ENCODE results near the gene KLHL36. TPM values are rescaled to one million over a fixed set of nuclear protein-coding genes. Genes with fewer than 3 reads are reported as not detected.

KLHL36 gene
- total RNA-seq, 1 donor from 2014 or later = 36.9 TPM

GRCh38 chr16:84661418-84662060 is 13.2 kb downstream of the KLHL36 start:
- intact Hi-C loops (cut with micrococcal nuclease) = no loop called here
- H3K27me3 Mint-ChIP-seq = no peaks in the 10 kb centered on the region
- peaks cover 13% of the 10 kb centered on the region for H3K4me1 Mint-ChIP-seq
- no peak for DNase-seq
- H3K9me3 Mint-ChIP-seq = no peaks in the 10 kb centered on the region
- no peak overlapping the region for H3K27ac Mint-ChIP-seq
- no peak overlapping the region for H3K4me3 Mint-ChIP-seq
- peaks cover 59% of the 10 kb centered on the region for H3K36me3 Mint-ChIP-seq (ENCODE audit: low read depth)

- H3K9me3 Mint-ChIP-seq = no peaks in the 10 kb centered on the region
- H3K27ac Mint-ChIP-seq = no peak overlapping the region
- DNase-seq = no peak
- intact Hi-C loops (cut with micrococcal nuclease) = no loop called here
- peaks cover 10% of the 10 kb centered on the region for H3K4me1 Mint-ChIP-seq
- peaks cover 57% of the 10 kb centered on the region for H3K36me3 Mint-ChIP-seq (ENCODE audit: low read depth)
- no peak overlapping the region for H3K4me3 Mint-ChIP-seq
- no peaks in the 10 kb centered on the region for H3K27me3 Mint-ChIP-seq
These were observed 14.2 kb downstream of the KLHL36 start for GRCh38 chr16:84662471-84662870.

- Mint-ChIP-seq H3K9me3 (no peaks in the 10 kb centered on the region), H3K4me1 (peaks cover 5% of the 10 kb centered on the region), H3K27me3 (no peaks in the 10 kb centered on the region), H3K27ac (no peak overlapping the region), H3K36me3 (ENCODE audit: low read depth) (peaks cover 50% of the 10 kb centered on the region), H3K4me3 (no peak overlapping the region)
- no peak for DNase-seq
- intact Hi-C loops (cut with micrococcal nuclease) = no loop called here
These were observed 15.3 kb downstream of the KLHL36 start for GRCh38 chr16:84663433-84664101.

- Mint-ChIP-seq H3K27me3 (no peaks in the 10 kb centered on the region), H3K9me3 (no peaks in the 10 kb centered on the region), H3K4me1 (peaks cover 2% of the 10 kb centered on the region), H3K36me3 (ENCODE audit: low read depth) (peaks cover 35% of the 10 kb centered on the region), H3K4me3 (no peak overlapping the region), H3K27ac (no peak overlapping the region)
- no peak for DNase-seq
- intact Hi-C loops (cut with micrococcal nuclease) = no loop called here
These were observed 17.0 kb downstream of the KLHL36 start for GRCh38 chr16:84665359-84665758.

- H3K27ac Mint-ChIP-seq = no peak overlapping the region
- intact Hi-C loops (cut with micrococcal nuclease) = no loop called here
- peaks cover 2% of the 10 kb centered on the region for H3K4me1 Mint-ChIP-seq
- no peaks in the 10 kb centered on the region for H3K27me3 Mint-ChIP-seq
- H3K9me3 Mint-ChIP-seq = no peaks in the 10 kb centered on the region
- H3K4me3 Mint-ChIP-seq = no peak overlapping the region
- DNase-seq = no peak
- H3K36me3 Mint-ChIP-seq (ENCODE audit: low read depth) = peaks cover 33% of the 10 kb centered on the region
These were observed 17.5 kb downstream of the KLHL36 start for GRCh38 chr16:84665843-84666242.

- intact Hi-C loops (cut with micrococcal nuclease) = no loop called here
- no peak for DNase-seq
- Mint-ChIP-seq H3K27ac (no peak overlapping the region), H3K9me3 (no peaks in the 10 kb centered on the region), H3K27me3 (no peaks in the 10 kb centered on the region), H3K4me3 (no peak overlapping the region), H3K36me3 (ENCODE audit: low read depth) (peaks cover 16% of the 10 kb centered on the region), H3K4me1 (peaks cover 5% of the 10 kb centered on the region)
These were observed 19.4 kb downstream of the KLHL36 start for GRCh38 chr16:84667600-84668309.

GRCh38 chr16:84670063-84670462 is 21.8 kb downstream of the KLHL36 start:
- intact Hi-C loops (cut with micrococcal nuclease) = no loop called here
- no peaks in the 10 kb centered on the region for H3K27me3 Mint-ChIP-seq

GRCh38 chr16:84672276-84673202 is 24.2 kb downstream of the KLHL36 start:
- DNase-seq = peak; percentile 94
- no peak overlapping the region for H3K27ac Mint-ChIP-seq
- intact Hi-C loops (cut with micrococcal nuclease) = loop anchor here (1.0 kb wide), 2 partner anchors 54 to 66 kb away; no protein-coding TSS in a partner anchor
- no peaks in the 10 kb centered on the region for H3K9me3 Mint-ChIP-seq
- H3K4me1 Mint-ChIP-seq = peaks cover 4% of the 10 kb centered on the region
- H3K4me3 Mint-ChIP-seq = no peak overlapping the region
- H3K27me3 Mint-ChIP-seq = peaks cover 4% of the 10 kb centered on the region
- no peaks in the 10 kb centered on the region for H3K36me3 Mint-ChIP-seq (ENCODE audit: low read depth)

More at GRCh38 chr16:84670063-84670462, 21.8 kb downstream of the KLHL36 start:
- Mint-ChIP-seq H3K9me3 (no peaks in the 10 kb centered on the region), H3K4me1 (peaks cover 4% of the 10 kb centered on the region), H3K36me3 (ENCODE audit: low read depth) (peaks cover 4% of the 10 kb centered on the region), H3K4me3 (no peak overlapping the region), H3K27ac (no peak overlapping the region)
- no peak for DNase-seq

- peaks cover 7% of the 10 kb centered on the region for H3K27me3 Mint-ChIP-seq
- peaks cover 4% of the 10 kb centered on the region for H3K4me1 Mint-ChIP-seq
- H3K36me3 Mint-ChIP-seq (ENCODE audit: low read depth) = no peaks in the 10 kb centered on the region
- H3K9me3 Mint-ChIP-seq = no peaks in the 10 kb centered on the region
- no peak for DNase-seq
- no peak overlapping the region for H3K27ac Mint-ChIP-seq
- no peak overlapping the region for H3K4me3 Mint-ChIP-seq
- intact Hi-C loops (cut with micrococcal nuclease) = no loop called here
These were observed 24.9 kb downstream of the KLHL36 start for GRCh38 chr16:84673203-84673535.

- Mint-ChIP-seq H3K36me3 (ENCODE audit: low read depth) (no peaks in the 10 kb centered on the region), H3K4me1 (peaks cover 4% of the 10 kb centered on the region), H3K4me3 (no peak overlapping the region), H3K27ac (no peak overlapping the region), H3K9me3 (no peaks in the 10 kb centered on the region), H3K27me3 (peaks cover 8% of the 10 kb centered on the region)
- intact Hi-C loops (cut with micrococcal nuclease) = no loop called here
- DNase-seq = no peak
These were observed 25.2 kb downstream of the KLHL36 start for GRCh38 chr16:84673561-84673960.

GRCh38 chr16:84675423-84675822 is 27.1 kb downstream of the KLHL36 start:
- no peak overlapping the region for H3K4me3 Mint-ChIP-seq
- H3K9me3 Mint-ChIP-seq = no peaks in the 10 kb centered on the region
- peaks cover 4% of the 10 kb centered on the region for H3K4me1 Mint-ChIP-seq
- intact Hi-C loops (cut with micrococcal nuclease) = no loop called here
- H3K27ac Mint-ChIP-seq = no peak overlapping the region
- peaks cover 18% of the 10 kb centered on the region for H3K27me3 Mint-ChIP-seq
- H3K36me3 Mint-ChIP-seq (ENCODE audit: low read depth) = no peaks in the 10 kb centered on the region
- no peak for DNase-seq

- Mint-ChIP-seq H3K36me3 (ENCODE audit: low read depth) (no peaks in the 10 kb centered on the region), H3K4me3 (no peak overlapping the region), H3K9me3 (no peaks in the 10 kb centered on the region), H3K27ac (no peak overlapping the region), H3K27me3 (peaks cover 22% of the 10 kb centered on the region), H3K4me1 (peaks cover 4% of the 10 kb centered on the region)
- intact Hi-C loops (cut with micrococcal nuclease) = no loop called here
- DNase-seq = no peak
These were observed 27.6 kb downstream of the KLHL36 start for GRCh38 chr16:84675884-84676283.

- intact Hi-C loops (cut with micrococcal nuclease) = no loop called here
- Mint-ChIP-seq H3K36me3 (ENCODE audit: low read depth) (no peaks in the 10 kb centered on the region), H3K27me3 (peaks cover 29% of the 10 kb centered on the region), H3K27ac (no peak overlapping the region), H3K4me3 (no peak overlapping the region), H3K9me3 (no peaks in the 10 kb centered on the region), H3K4me1 (peaks cover under 1% of the 10 kb centered on the region)
- no peak for DNase-seq
These were observed 28.9 kb downstream of the KLHL36 start for GRCh38 chr16:84677017-84677803.

Measured in activated CD4-positive, alpha-beta T cell treated with anti-CD3 and anti-CD28 coated beads, Interleukin-2, amount 10 ng/mL, durations not matched to agents 24 days and 14 days (primary cell).